ENCODE data around the gene MAVS.
"Not testable (repeated sequence)": the region's sequence is repeated elsewhere in the genome, so short reads cannot be mapped to it uniquely, and the experiment has no call there.

DNA sequence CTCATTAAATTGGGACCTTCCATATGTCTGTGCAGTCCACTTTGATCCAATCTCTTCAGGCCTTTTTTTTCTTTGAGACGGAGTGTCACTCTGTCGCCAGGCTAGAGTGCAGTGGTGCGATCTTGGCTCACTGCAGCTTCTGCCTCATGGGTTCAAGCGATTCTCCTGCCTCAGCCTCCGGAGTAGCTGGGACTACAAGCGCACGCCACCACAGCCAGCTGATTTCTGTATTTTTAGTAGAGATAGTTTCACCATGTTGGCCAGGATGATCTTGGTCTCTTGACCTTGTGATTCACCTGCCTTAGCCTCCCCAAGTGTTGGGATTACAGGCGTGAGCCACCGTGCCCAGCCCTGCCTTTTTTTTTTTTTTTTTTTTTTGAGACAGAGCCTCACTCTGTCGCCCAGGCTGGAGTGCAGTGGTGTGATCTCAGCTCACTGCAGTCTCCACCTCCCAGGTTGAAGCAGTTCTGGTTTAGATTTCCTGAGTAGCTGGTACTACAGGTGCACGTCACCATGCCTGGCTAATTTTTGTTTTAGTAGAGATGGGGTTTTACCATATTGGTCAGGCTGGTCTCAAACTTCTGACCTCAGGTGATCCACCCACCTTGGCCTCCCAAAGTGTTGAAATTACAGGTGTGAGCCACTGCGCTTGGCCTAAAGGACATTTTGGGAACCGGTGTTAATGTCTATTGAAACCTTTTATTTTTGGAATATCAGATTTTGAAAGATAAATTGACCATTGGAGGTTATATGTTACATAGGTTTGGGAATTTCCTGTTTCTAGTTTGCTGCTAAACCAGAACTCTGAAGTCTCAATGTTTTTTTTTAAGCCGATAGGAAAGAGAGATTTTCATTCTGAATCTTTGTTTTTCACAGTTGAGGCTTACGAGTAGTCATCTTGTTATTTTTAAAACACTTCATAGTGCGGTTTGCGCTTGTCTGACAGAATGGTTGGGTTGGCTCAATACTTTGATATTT lies 60.4 kb downstream of the MAVS start:
- TF ChIP-seq, protein P1, sequence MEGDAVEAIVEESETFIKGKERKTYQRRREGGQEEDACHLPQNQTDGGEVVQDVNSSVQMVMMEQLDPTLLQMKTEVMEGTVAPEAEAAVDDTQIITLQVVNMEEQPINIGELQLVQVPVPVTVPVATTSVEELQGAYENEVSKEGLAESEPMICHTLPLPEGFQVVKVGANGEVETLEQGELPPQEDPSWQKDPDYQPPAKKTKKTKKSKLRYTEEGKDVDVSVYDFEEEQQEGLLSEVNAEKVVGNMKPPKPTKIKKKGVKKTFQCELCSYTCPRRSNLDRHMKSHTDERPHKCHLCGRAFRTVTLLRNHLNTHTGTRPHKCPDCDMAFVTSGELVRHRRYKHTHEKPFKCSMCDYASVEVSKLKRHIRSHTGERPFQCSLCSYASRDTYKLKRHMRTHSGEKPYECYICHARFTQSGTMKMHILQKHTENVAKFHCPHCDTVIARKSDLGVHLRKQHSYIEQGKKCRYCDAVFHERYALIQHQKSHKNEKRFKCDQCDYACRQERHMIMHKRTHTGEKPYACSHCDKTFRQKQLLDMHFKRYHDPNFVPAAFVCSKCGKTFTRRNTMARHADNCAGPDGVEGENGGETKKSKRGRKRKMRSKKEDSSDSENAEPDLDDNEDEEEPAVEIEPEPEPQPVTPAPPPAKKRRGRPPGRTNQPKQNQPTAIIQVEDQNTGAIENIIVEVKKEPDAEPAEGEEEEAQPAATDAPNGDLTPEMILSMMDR (IDR thresholded peaks at IDR 0.05; ENCODE audit: low read depth, low read length, poor library complexity, severe bottlenecking) = not testable (repeated sequence)
- not testable (repeated sequence) for TF ChIP-seq EZH2phosphoT487 (IDR thresholded peaks at IDR 0.05; ENCODE audit: borderline replicate concordance, low read length)
